Gastrocnemius medialis (tissue), 4 donors: Measurements from ENCODE around the gene SYT5.

Experiments
- CTCF ChIP-seq, 5 experiments: fragments of 450-650 bp in 3 of 5; fragments of 200-600 bp in 2 of 5; sonication (generic) in 2 of 5; IDR thresholded peaks in 4 of 5; conservative IDR thresholded peaks in 1 of 5; 1 replicate in 4 of 5; 2 replicates in 1 of 5; pipeline ENCODE4 v1.5.1; 2016 to 2019; ENCODE audit warnings: antibody characterized with exemption in 5 of 5, mild to moderate bottlenecking in 3 of 5, moderate library complexity in 3 of 5
- POLR2A ChIP-seq, 2 donors: fragments of 450-650 bp; IDR thresholded peaks; one replicate each; pipeline ENCODE4 v1.6.1; 2017; ENCODE audit warnings: antibody characterized with exemption in 2 of 2, mild to moderate bottlenecking in 2 of 2, moderate library complexity in 2 of 2

GRCh38 chr19:55225415-55225958 is 45.4 kb upstream of the SYT5 start:
- no peak for TF ChIP-seq CTCF (IDR thresholded peaks at IDR 0.05 in 4 of 5, conservative IDR thresholded peaks at IDR 0.05 in 1 of 5)
- no peak for TF ChIP-seq POLR2A (IDR thresholded peaks at IDR 0.05)
